CD8-positive, alpha-beta memory T cell (primary cell): ENCODE measurements around the gene KMT2C. TPM values are rescaled to one million over a fixed set of nuclear protein-coding genes. Genes with fewer than 3 reads are reported as not detected.

Experiments
- CTCF ChIA-PET: fragments of 350-600 bp; sonication (Branson Sonifier 250); formaldehyde crosslinking; loops from one replicate; lab custom pipeline; 2021; ENCODE audit warnings: antibody characterized with exemption; lab: Charles Lee
- POLR2A ChIA-PET: fragments of 350-600 bp; sonication (Branson Sonifier 250); formaldehyde crosslinking; loops from one replicate; lab custom pipeline; 2021; ENCODE audit warnings: antibody characterized with exemption; lab: Charles Lee
- DNase-seq, 5 donors: peaks; one replicate each; pipeline versions ENCODE4 v3.0.0 to v3.0.0-alpha.2; 2020 to 2022; ENCODE audit warnings: mixed read lengths in 1 of 5
- H3K27ac ChIP-seq: one replicate; pipeline ENCODE4 v1.7.0; 2013; ENCODE audit warnings: low read depth, mild to moderate bottlenecking, low read length, moderate library complexity
- H3K27me3 ChIP-seq: 2 replicates; pipeline ENCODE4 v1.7.0; 2013; ENCODE audit warnings: low read length, mild to moderate bottlenecking; ENCODE audit not compliant: insufficient read depth, poor library complexity, severe bottlenecking
- H3K36me3 ChIP-seq: 2 replicates; pipeline ENCODE4 v1.7.0; 2013; ENCODE audit warnings: mild to moderate bottlenecking, low read length, moderate library complexity; ENCODE audit not compliant: insufficient read depth
- H3K4me1 ChIP-seq: 2 replicates; pipeline ENCODE4 v1.7.0; 2013; ENCODE audit warnings: mild to moderate bottlenecking, low read length, moderate library complexity; ENCODE audit not compliant: insufficient read depth
- H3K4me3 ChIP-seq: 2 replicates; pipeline ENCODE4 v1.7.0; 2013; ENCODE audit warnings: mild to moderate bottlenecking, low read length
- H3K9me3 ChIP-seq: 2 replicates; pipeline ENCODE4 v1.7.0; 2013; ENCODE audit warnings: mild to moderate bottlenecking, low read length
- H3K27ac Mint-ChIP-seq, 8 donors: one replicate each; pipeline ENCODE4 v1.8.0; 2020 to 2021; ENCODE audit warnings: mixed read lengths in 8 of 8, mild to moderate bottlenecking in 6 of 8, inconsistent platforms in 3 of 8, moderate library complexity in 3 of 8
- H3K27me3 Mint-ChIP-seq, 2 donors: one replicate each; pipeline ENCODE4 v1.8.0; 2020 to 2021; ENCODE audit warnings: mixed read lengths in 2 of 2, mild to moderate bottlenecking in 1 of 2, moderate library complexity in 1 of 2
- H3K36me3 Mint-ChIP-seq, 3 donors: one replicate each; pipeline ENCODE4 v1.8.0; 2020 to 2021; ENCODE audit warnings: mixed read lengths in 3 of 3, inconsistent platforms in 1 of 3, mild to moderate bottlenecking in 1 of 3
- H3K4me1 Mint-ChIP-seq, 3 donors: one replicate each; pipeline ENCODE4 v1.8.0; 2020 to 2021; ENCODE audit warnings: mixed read lengths in 3 of 3, inconsistent platforms in 1 of 3, mild to moderate bottlenecking in 1 of 3
- H3K4me3 Mint-ChIP-seq, 7 donors: one replicate each; pipeline ENCODE4 v1.8.0; 2020 to 2021; ENCODE audit warnings: mixed read lengths in 7 of 7, mild to moderate bottlenecking in 6 of 7, moderate library complexity in 4 of 7, inconsistent platforms in 2 of 7
- H3K9me3 Mint-ChIP-seq, 5 donors: one replicate each; pipeline ENCODE4 v1.8.0; 2020 to 2022; ENCODE audit warnings: mixed read lengths in 5 of 5, mild to moderate bottlenecking in 3 of 5, moderate library complexity in 2 of 5, inconsistent platforms in 1 of 5
- polyA plus RNA-seq: library from polyadenylated mRNA; unstranded; fragments of 300-500 nt; fragmentation: Illumina TruSeq; gene quantifications from one replicate; pipeline ENCODE4 v1.2.3, GENCODE V29; 2021
- total RNA-seq, 2 experiments: library from RNA; stranded (reverse); gene quantifications; one replicate each; pipeline ENCODE4 v1.2.3, GENCODE V29; 2021

KMT2C gene
- total and polyA plus RNA-seq, 3 experiments from 2014 or later, result 18.7 to 45.3 (median 42.0) TPM

DNA sequence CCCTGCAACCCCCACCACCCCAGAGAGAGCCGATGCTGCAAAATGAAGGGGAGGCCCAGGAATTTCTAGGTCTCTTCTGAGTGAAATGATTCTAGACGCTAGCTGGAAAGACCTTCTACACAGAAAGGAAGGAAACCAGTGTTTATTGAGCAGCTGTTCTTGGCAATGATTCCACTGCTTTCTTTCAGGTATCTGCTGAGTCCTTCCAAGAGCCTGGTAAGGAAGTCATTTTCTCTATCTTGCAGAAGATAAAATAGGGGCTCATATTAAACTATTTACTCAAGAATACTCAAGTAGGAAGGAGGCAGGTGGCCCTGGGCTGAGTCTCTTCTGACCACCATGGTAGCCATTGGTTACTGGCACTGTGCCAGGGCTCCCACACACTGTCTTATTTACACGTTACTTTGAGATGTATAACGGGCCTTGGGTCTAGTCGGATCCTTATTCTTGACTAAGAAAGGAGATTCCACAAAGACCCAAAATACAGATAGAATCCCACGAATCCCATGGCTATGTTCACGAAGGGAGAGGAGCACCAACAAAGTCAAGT lies 298.3 kb downstream of the KMT2C start:
- DNase-seq, result no peak
- CTCF ChIA-PET, result no interaction called here

DNA sequence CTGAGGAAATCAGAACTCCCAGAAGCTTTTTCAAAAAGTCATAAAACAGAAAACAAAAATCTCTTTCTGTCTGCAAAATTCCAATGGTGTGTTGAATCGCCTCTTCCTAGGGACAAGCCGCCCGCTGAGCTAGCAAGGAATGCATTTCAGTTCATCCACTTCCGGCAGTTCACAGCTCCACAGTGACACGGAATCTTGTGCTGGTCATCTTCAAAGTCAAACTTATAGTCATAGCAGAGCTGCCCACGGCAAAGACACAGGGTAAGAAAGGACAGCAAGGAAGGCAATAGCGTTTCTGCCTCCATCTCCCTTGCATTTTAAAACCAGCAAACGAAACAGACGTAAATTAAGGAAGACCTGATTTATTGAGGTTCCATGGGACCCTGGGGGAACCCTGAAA lies 299.1 kb downstream of the KMT2C start:
- peaks cover 3% of the 10 kb centered on the region in 3 donors for H3K4me1 Mint-ChIP-seq

More for the DNA sequence above, 298.3 kb downstream of the KMT2C start:
- no peak overlapping the region for H3K27ac ChIP-seq
- H3K27me3 ChIP-seq, result no peaks in the 10 kb centered on the region
- POLR2A ChIA-PET, result no interaction called here
- peaks cover 4% of the 10 kb centered on the region for H3K4me1 ChIP-seq
- Mint-ChIP-seq H3K4me3 (no peak overlapping the region), H3K9me3 (no peaks in the 10 kb centered on the region), H3K27me3 (no peaks in the 10 kb centered on the region), H3K36me3 (peaks cover 6 to 74% (median 17%) of the 10 kb centered on the region in 3 donors), H3K4me1 (peaks cover 4 to 9% (median 5%) of the 10 kb centered on the region in 3 donors), H3K27ac (peak overlapping the region in 3 of 8 donors; percentile 29 to 89 (median 52))
- no peaks in the 10 kb centered on the region for H3K9me3 ChIP-seq
- no peak overlapping the region for H3K4me3 ChIP-seq
- H3K36me3 ChIP-seq, result peaks cover 22% of the 10 kb centered on the region

DNA sequence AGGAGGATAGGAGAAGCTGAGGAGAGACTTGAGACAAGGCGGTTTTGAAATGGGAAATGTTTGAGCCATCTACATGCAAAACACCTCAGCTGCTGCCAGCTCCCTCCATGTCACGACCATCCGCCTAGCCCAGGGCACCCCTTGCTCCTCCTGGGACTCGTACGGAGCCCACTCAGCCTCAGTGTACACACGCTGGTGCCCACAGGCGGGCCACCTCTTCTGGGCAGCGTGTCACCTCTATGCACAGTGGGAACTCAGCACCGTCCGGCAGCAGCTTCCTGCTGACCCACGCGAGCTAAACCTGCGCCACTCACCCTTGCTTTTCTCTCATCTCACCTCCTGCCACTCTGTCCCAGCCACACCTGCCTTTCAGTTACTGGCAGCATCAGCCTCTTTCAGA lies 302.0 kb downstream of the KMT2C start:
- no peaks in the 10 kb centered on the region for H3K9me3 ChIP-seq
- peaks cover 14% of the 10 kb centered on the region for H3K36me3 ChIP-seq
- Mint-ChIP-seq H3K27me3 (no peaks in the 10 kb centered on the region), H3K36me3 (peaks cover 3 to 74% (median 13%) of the 10 kb centered on the region in 3 donors), H3K27ac (peak overlapping the region in 5 of 8 donors; percentile 10 to 77 (median 51)), H3K4me3 (no peak overlapping the region), H3K9me3 (no peaks in the 10 kb centered on the region), H3K4me1 (no peaks in the 10 kb centered on the region)
- H3K27ac ChIP-seq, result no peak overlapping the region
- CTCF ChIA-PET, result interaction anchor here (1.4 kb wide), 1 partner anchor 11 kb away, joined by 3 read pairs; no protein-coding TSS in a partner anchor
- no peaks in the 10 kb centered on the region for H3K27me3 ChIP-seq
- H3K4me3 ChIP-seq, result no peak overlapping the region
- POLR2A ChIA-PET, result no interaction called here
- no peaks in the 10 kb centered on the region for H3K4me1 ChIP-seq
- DNase-seq, result no peak

More for the DNA sequence above, 299.1 kb downstream of the KMT2C start:
- ChIA-PET POLR2A (no interaction called here), CTCF (no interaction called here)
- Histone ChIP-seq H3K4me1 (no peaks in the 10 kb centered on the region), H3K27me3 (no peaks in the 10 kb centered on the region), H3K4me3 (no peak overlapping the region), H3K9me3 (no peaks in the 10 kb centered on the region), H3K36me3 (peaks cover 22% of the 10 kb centered on the region), H3K27ac (no peak overlapping the region)
- Mint-ChIP-seq H3K27ac (peak overlapping the region in 5 of 8 donors; percentile 29 to 89 (median 52)), H3K27me3 (no peaks in the 10 kb centered on the region), H3K36me3 (peaks cover 6 to 77% (median 17%) of the 10 kb centered on the region in 3 donors), H3K4me3 (peak overlapping the region in 1 of 7 donors; percentile 54), H3K9me3 (no peaks in the 10 kb centered on the region)
- no peak for DNase-seq

- POLR2A ChIA-PET, result no interaction called here
- no peak overlapping the region for H3K27ac ChIP-seq
- Mint-ChIP-seq H3K27me3 (no peaks in the 10 kb centered on the region), H3K4me3 (no peak overlapping the region), H3K36me3 (peaks cover 9 to 73% (median 10%) of the 10 kb centered on the region in 3 donors), H3K27ac (peak overlapping the region in 1 of 8 donors; percentile 28), H3K9me3 (no peaks in the 10 kb centered on the region), H3K4me1 (no peaks in the 10 kb centered on the region)
- H3K4me1 ChIP-seq, result no peaks in the 10 kb centered on the region
- CTCF ChIA-PET, result interaction anchor here (0.7 to 1.4 kb wide), 2 partner anchors 11 to 12 kb away, joined by 3 read pairs; no protein-coding TSS in a partner anchor
- H3K9me3 ChIP-seq, result no peaks in the 10 kb centered on the region
- H3K36me3 ChIP-seq, result peaks cover 7% of the 10 kb centered on the region
- no peak overlapping the region for H3K4me3 ChIP-seq
- no peaks in the 10 kb centered on the region for H3K27me3 ChIP-seq
- DNase-seq, result no peak
These were observed 303.0 kb downstream of the KMT2C start for GRCh38 chr7:152132812-152133211.

- Mint-ChIP-seq H3K27me3 (no peaks in the 10 kb centered on the region), H3K9me3 (no peaks in the 10 kb centered on the region), H3K4me1 (no peaks in the 10 kb centered on the region), H3K36me3 (peaks cover 13 to 71% (median 15%) of the 10 kb centered on the region in 3 donors), H3K4me3 (no peak overlapping the region), H3K27ac (peak overlapping the region in 1 of 8 donors; percentile 58)
- ChIA-PET POLR2A (no interaction called here), CTCF (interaction anchor here (0.7 kb wide), 1 partner anchor 12 kb away, joined by 3 read pairs; no protein-coding TSS in a partner anchor)
- no peak for DNase-seq
- Histone ChIP-seq H3K27ac (no peak overlapping the region), H3K36me3 (peaks cover 8% of the 10 kb centered on the region), H3K9me3 (no peaks in the 10 kb centered on the region), H3K4me1 (no peaks in the 10 kb centered on the region), H3K27me3 (no peaks in the 10 kb centered on the region), H3K4me3 (no peak overlapping the region)
These were observed 303.8 kb downstream of the KMT2C start for GRCh38 chr7:152131981-152132494.

DNA sequence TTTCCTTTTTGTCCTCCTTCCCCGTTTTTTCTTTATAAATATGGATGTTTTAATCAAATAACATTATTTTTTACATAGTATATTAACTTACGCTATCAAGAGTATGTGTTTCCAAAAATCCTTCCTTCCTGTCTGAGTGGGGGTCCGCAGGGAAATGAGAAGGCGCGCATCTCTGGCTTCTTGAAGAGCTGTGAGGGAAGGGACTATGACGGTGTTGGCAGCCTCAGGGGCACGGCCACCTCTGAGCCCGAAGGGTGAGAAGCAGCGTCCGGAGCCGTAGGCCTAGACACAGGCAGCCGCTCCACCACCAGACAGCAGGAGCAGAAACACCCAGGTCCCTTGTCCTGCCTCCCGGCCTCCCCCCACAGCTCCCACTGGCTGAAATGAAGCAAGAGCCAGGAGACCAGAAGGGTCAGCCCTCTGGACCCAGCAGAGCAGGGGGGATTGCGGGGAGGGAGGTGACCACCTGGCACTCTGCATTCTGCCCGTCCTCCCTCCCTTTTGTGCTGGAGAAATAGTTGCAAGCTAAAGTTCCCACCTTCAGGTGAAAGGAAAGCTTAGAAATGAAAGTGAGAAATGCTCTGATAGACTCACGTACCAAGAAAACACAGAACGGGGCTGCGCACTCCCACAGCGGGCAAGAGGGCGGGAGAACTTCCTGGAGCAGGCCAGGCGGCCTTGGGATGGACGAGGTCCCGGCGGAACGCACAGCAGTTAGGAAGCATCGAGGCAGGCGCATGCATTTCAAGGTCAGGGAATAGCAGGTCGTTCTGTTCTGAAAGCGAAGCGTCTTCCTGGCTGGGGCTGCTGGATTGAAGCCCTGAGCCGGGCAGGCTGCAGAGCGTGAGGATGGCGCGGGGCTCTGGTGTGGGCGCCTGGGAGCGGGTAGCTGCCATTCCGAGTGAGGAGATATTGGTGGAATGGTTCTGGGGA lies 304.9 kb downstream of the KMT2C start:
- Mint-ChIP-seq H3K4me3 (peak overlapping the region in 1 of 7 donors; percentile 31), H3K9me3 (no peaks in the 10 kb centered on the region), H3K27me3 (no peaks in the 10 kb centered on the region), H3K4me1 (no peaks in the 10 kb centered on the region), H3K36me3 (peaks cover 13 to 67% (median 16%) of the 10 kb centered on the region in 3 donors), H3K27ac (peak overlapping the region in 2 of 8 donors; percentile 81 to 89)
- Histone ChIP-seq H3K36me3 (peaks cover 8% of the 10 kb centered on the region), H3K27me3 (no peaks in the 10 kb centered on the region), H3K27ac (no peak overlapping the region), H3K9me3 (no peaks in the 10 kb centered on the region), H3K4me3 (no peak overlapping the region), H3K4me1 (no peaks in the 10 kb centered on the region)
- DNase-seq, result no peak
- ChIA-PET CTCF (no interaction called here), POLR2A (no interaction called here)

- H3K36me3 ChIP-seq, result peaks cover 9% of the 10 kb centered on the region
- Mint-ChIP-seq H3K4me1 (no peaks in the 10 kb centered on the region), H3K27me3 (no peaks in the 10 kb centered on the region), H3K27ac (no peak overlapping the region), H3K36me3 (peaks cover 18 to 77% (median 28%) of the 10 kb centered on the region in 3 donors), H3K4me3 (no peak overlapping the region), H3K9me3 (peaks cover 0 to 5% (median 4%) of the 10 kb centered on the region in 5 donors)
- DNase-seq, result no peak
- H3K4me3 ChIP-seq, result no peak overlapping the region
- peaks cover under 1% of the 10 kb centered on the region for H3K9me3 ChIP-seq
- H3K27me3 ChIP-seq, result no peaks in the 10 kb centered on the region
- H3K27ac ChIP-seq, result no peak overlapping the region
- POLR2A ChIA-PET, result interaction anchor here (0.6 kb wide), 1 partner anchor 273 kb away, joined by 5 read pairs; no protein-coding TSS in a partner anchor
- CTCF ChIA-PET, result no interaction called here
- no peaks in the 10 kb centered on the region for H3K4me1 ChIP-seq
These were observed 306.1 kb downstream of the KMT2C start for GRCh38 chr7:152129682-152130081.
